Mucosa of descending colon (tissue), 3 donors: ENCODE results near the gene PARM1. TPM values are rescaled to one million over a fixed set of nuclear protein-coding genes. Genes with fewer than 3 reads are reported as not detected.

ENCODE experiments used
- ATAC-seq: fragments of 200-7000 bp; cut with Tn5 transposase; one replicate; pipeline ENCODE4 v1.9.1; 2020; ENCODE audit warnings: mild to moderate bottlenecking, moderate library complexity
- DNase-seq, 3 donors: peaks; one replicate each; pipeline ENCODE4 v3.0.0-alpha.2; 2020
- H3K36me3 ChIP-seq: fragments of 200-600 bp; one replicate; pipeline ENCODE4 v1.8.0; 2021; ENCODE audit warnings: low read depth, mild to moderate bottlenecking
- H3K4me1 ChIP-seq: fragments of 200-600 bp; one replicate; pipeline ENCODE4 v1.8.0; 2021; ENCODE audit warnings: low read depth, mild to moderate bottlenecking
- H3K4me3 ChIP-seq: fragments of 200-600 bp; one replicate; pipeline ENCODE4 v1.8.0; 2021; ENCODE audit warnings: mild to moderate bottlenecking
- H3K9me3 ChIP-seq: fragments of 200-600 bp; one replicate; pipeline ENCODE4 v1.8.0; 2021; ENCODE audit warnings: mild to moderate bottlenecking
- CTCF ChIP-seq: fragments of 200-600 bp; IDR thresholded peaks from one replicate; pipeline ENCODE4 v1.8.0; 2022; ENCODE audit warnings: antibody characterized with exemption, mild to moderate bottlenecking
- intact Hi-C, 2 donors: fragments of 100-400 bp; cut with DNase I in 1 of 2; cut with micrococcal nuclease in 1 of 2; formaldehyde crosslinking; loops; one replicate each; pipeline versions ENCODE4 v1.11.0 to v1.11.1; 2022; cut with DNase I, micrococcal nuclease
- total RNA-seq, 3 donors: library from RNA; stranded (reverse); fragmentation: NEBNext Ultra II Directional in 2 of 3; extraction: Animal tissue kit (Norgen Biotek cat#: 25700) in 2 of 3; gene quantifications; one replicate each; pipeline versions ENCODE4 v1.2.1 to v1.2.4, GENCODE V29; 2021 to 2023
- donor health status: DM: no; HTN: no; CAD: no; lungs with moderate emphysema.
- donor health status: DM: no; HTN: no; CAD: no.
- donor health status: DM: no; HTN: yes; CAD: no.

PARM1 gene
- total RNA-seq, 3 donors from 2014 or later = 120 to 286 (median 209) TPM

- Histone ChIP-seq H3K4me1 (peaks cover 5% of the 10 kb centered on the region), H3K4me3 (peak overlapping the region; percentile 7), H3K9me3 (no peaks in the 10 kb centered on the region), H3K36me3 (no peaks in the 10 kb centered on the region)
- DNase-seq (peak in 1 of 3 donors; percentile 48), ATAC-seq (peak; percentile 81)
- TF ChIP-seq CTCF = no peak
- intact Hi-C loops = no loop called here
Observed at GRCh38 chr4:74948236-74948635, 15.3 kb downstream of the PARM1 start.

GRCh38 chr4:74950200-74950599 is 17.3 kb downstream of the PARM1 start:
- no peaks in the 10 kb centered on the region for H3K9me3 ChIP-seq
- no peak for TF ChIP-seq CTCF
- intact Hi-C loops = no loop called here
- DNase-seq (no peak), ATAC-seq (no peak)
- peaks cover 5% of the 10 kb centered on the region for H3K4me1 ChIP-seq
- no peaks in the 10 kb centered on the region for H3K36me3 ChIP-seq
- H3K4me3 ChIP-seq = no peak overlapping the region

- no peak for TF ChIP-seq CTCF
- no peak for DNase-seq
- no peaks in the 10 kb centered on the region for H3K36me3 ChIP-seq
- no peaks in the 10 kb centered on the region for H3K9me3 ChIP-seq
- no peak overlapping the region for H3K4me3 ChIP-seq
- intact Hi-C loops = no loop called here
- H3K4me1 ChIP-seq = peaks cover 5% of the 10 kb centered on the region
- ATAC-seq = no peak
Observed at GRCh38 chr4:74950882-74951281, 18.0 kb downstream of the PARM1 start.

- Histone ChIP-seq H3K4me1 (peaks cover 2% of the 10 kb centered on the region), H3K36me3 (no peaks in the 10 kb centered on the region), H3K4me3 (no peak overlapping the region), H3K9me3 (no peaks in the 10 kb centered on the region)
- no peak for TF ChIP-seq CTCF
- intact Hi-C loops = no loop called here
- no peak for DNase-seq
- no peak for ATAC-seq
Observed at GRCh38 chr4:74953647-74954046, 20.7 kb downstream of the PARM1 start.

GRCh38 chr4:74958881-74959280 is 26.0 kb downstream of the PARM1 start:
- DNase-seq = no peak
- no peak for TF ChIP-seq CTCF
- no peaks in the 10 kb centered on the region for H3K4me1 ChIP-seq
- no peaks in the 10 kb centered on the region for H3K36me3 ChIP-seq
- H3K9me3 ChIP-seq = no peaks in the 10 kb centered on the region
- intact Hi-C loops = no loop called here
- ATAC-seq = no peak
- no peak overlapping the region for H3K4me3 ChIP-seq

GRCh38 chr4:74961230-74961629 is 28.3 kb downstream of the PARM1 start:
- intact Hi-C loops = no loop called here
- H3K9me3 ChIP-seq = no peaks in the 10 kb centered on the region
- ATAC-seq (no peak), DNase-seq (no peak)
- H3K4me1 ChIP-seq = no peaks in the 10 kb centered on the region
- no peak overlapping the region for H3K4me3 ChIP-seq
- no peaks in the 10 kb centered on the region for H3K36me3 ChIP-seq
- TF ChIP-seq CTCF = no peak
